HepG2 (cell line): ENCODE results near the gene RAB40C. TPM values are rescaled to one million over a fixed set of nuclear protein-coding genes. Genes with fewer than 3 reads are reported as not detected.

Experiments
- CENPBD1 ChIP-seq: sonication (generic); formaldehyde crosslinking; IDR thresholded peaks from 2 replicates; pipeline ENCODE4 v1.8.0; 2022; ENCODE audit warnings: missing genetic modification reagents, low read depth, mild to moderate bottlenecking, borderline replicate concordance
- CHD2 ChIP-seq: IDR thresholded peaks from 2 replicates; pipeline ENCODE4 v1.6.1; 2011; ENCODE audit warnings: low read depth, low read length, improper control_type of control experiment
- MAFK ChIP-seq, 2 experiments: IDR thresholded peaks in 1 of 2; conservative IDR thresholded peaks in 1 of 2; 2 replicates each; pipeline ENCODE4 v1.6.1; 2011; ENCODE audit warnings: improper control_type of control experiment in 2 of 2, low read length in 2 of 2
- MXD4 ChIP-seq: IDR thresholded peaks from 2 replicates; pipeline ENCODE4 v1.6.1; 2016; ENCODE audit warnings: mild to moderate bottlenecking, missing biosample characterization, missing genetic modification reagents
- PAX8 ChIP-seq: sonication (generic); formaldehyde crosslinking; IDR thresholded peaks from 2 replicates; pipeline ENCODE4 v1.8.0; 2022; ENCODE audit warnings: mild to moderate bottlenecking, missing genetic modification reagents, borderline replicate concordance
- RCOR2 ChIP-seq: IDR thresholded peaks from 2 replicates; pipeline ENCODE4 v1.6.1; 2016; ENCODE audit warnings: missing biosample characterization, missing genetic modification reagents
- SMC3 ChIP-seq: IDR thresholded peaks from 2 replicates; pipeline ENCODE4 v1.6.1; 2011; ENCODE audit warnings: low read length, improper control_type of control experiment
- TOE1 ChIP-seq: sonication (generic); formaldehyde crosslinking; IDR thresholded peaks from 2 replicates; pipeline ENCODE4 v1.4.0; 2020; ENCODE audit warnings: mild to moderate bottlenecking, missing genetic modification reagents
- ZBTB1 ChIP-seq: sonication (generic); formaldehyde crosslinking; IDR thresholded peaks from 2 replicates; pipeline ENCODE4 v1.4.0; 2020; ENCODE audit warnings: missing genetic modification reagents, borderline replicate concordance
- ZBTB49 ChIP-seq: sonication (generic); formaldehyde crosslinking; IDR thresholded peaks from 2 replicates; pipeline ENCODE4 v1.4.0; 2020; ENCODE audit warnings: missing genetic modification reagents, borderline replicate concordance
- ZNF326 ChIP-seq: sonication (generic); formaldehyde crosslinking; IDR thresholded peaks from 2 replicates; pipeline ENCODE4 v1.4.0; 2020; ENCODE audit warnings: missing genetic modification reagents, borderline replicate concordance
- ZNF367 ChIP-seq: sonication (generic); formaldehyde crosslinking; IDR thresholded peaks from 2 replicates; pipeline ENCODE4 v1.4.0; 2020; ENCODE audit warnings: missing genetic modification reagents, borderline replicate concordance
- ZNF589 ChIP-seq: sonication (generic); formaldehyde crosslinking; conservative IDR thresholded peaks from 2 replicates; pipeline ENCODE4 v1.8.0; 2022; ENCODE audit warnings: mild to moderate bottlenecking, moderate library complexity, missing genetic modification reagents
- ZNF775 ChIP-seq: sonication (generic); formaldehyde crosslinking; IDR thresholded peaks from 2 replicates; pipeline ENCODE4 v1.4.0; 2020; ENCODE audit warnings: missing genetic modification reagents, mild to moderate bottlenecking, moderate library complexity, borderline replicate concordance
- ZNF850 ChIP-seq: sonication (generic); formaldehyde crosslinking; conservative IDR thresholded peaks from 2 replicates; pipeline ENCODE4 v1.9.0; 2021; ENCODE audit warnings: mild to moderate bottlenecking, missing genetic modification reagents
- polyA plus RNA-seq, 8 experiments: library from polyadenylated mRNA; depleted of rRNA in 3 of 8; stranded (reverse) in 7 of 8; unstranded in 1 of 8; fragments of >200 nt; fragmentation: Illumina TruSeq in 4 of 8; extraction: Trizol in 4 of 8; gene quantifications; 2 replicates each; pipeline versions ENCODE4 v1.2.1 to v1.2.3, GENCODE V29; 2011 to 2016; ENCODE audit warnings: low read depth in 4 of 8, missing spikeins in 1 of 8, mixed read lengths in 1 of 8; ENCODE audit not compliant: insufficient read depth in 1 of 8
- total RNA-seq, 5 experiments: library from RNA; depleted of rRNA; stranded (reverse); fragments of >200 nt; fragmentation: Illumina TruSeq; extraction: Trizol; gene quantifications; 2 replicates each; pipeline ENCODE4 v1.2.3, GENCODE V29; 2016; ENCODE audit warnings: low read depth in 1 of 5
- TF ChIP-seq, protein P1 (sequence below): sonication (generic); formaldehyde crosslinking; IDR thresholded peaks from 2 replicates; pipeline ENCODE4 v1.8.1; 2023; ENCODE audit warnings: missing genetic modification reagents, inconsistent platforms, borderline replicate concordance
- TF ChIP-seq, protein P2 (sequence below): sonication (generic); formaldehyde crosslinking; IDR thresholded peaks from 2 replicates; pipeline ENCODE4 v1.5.0; 2020; ENCODE audit warnings: mild to moderate bottlenecking, missing genetic modification reagents, borderline replicate concordance

The RAB40C gene
- total and polyA plus RNA-seq, 2 of the 13 experiments (the other 11 are each of a cell fraction or from before 2014, with no cell fraction given), result 7.7 to 11.5 TPM

DNA sequence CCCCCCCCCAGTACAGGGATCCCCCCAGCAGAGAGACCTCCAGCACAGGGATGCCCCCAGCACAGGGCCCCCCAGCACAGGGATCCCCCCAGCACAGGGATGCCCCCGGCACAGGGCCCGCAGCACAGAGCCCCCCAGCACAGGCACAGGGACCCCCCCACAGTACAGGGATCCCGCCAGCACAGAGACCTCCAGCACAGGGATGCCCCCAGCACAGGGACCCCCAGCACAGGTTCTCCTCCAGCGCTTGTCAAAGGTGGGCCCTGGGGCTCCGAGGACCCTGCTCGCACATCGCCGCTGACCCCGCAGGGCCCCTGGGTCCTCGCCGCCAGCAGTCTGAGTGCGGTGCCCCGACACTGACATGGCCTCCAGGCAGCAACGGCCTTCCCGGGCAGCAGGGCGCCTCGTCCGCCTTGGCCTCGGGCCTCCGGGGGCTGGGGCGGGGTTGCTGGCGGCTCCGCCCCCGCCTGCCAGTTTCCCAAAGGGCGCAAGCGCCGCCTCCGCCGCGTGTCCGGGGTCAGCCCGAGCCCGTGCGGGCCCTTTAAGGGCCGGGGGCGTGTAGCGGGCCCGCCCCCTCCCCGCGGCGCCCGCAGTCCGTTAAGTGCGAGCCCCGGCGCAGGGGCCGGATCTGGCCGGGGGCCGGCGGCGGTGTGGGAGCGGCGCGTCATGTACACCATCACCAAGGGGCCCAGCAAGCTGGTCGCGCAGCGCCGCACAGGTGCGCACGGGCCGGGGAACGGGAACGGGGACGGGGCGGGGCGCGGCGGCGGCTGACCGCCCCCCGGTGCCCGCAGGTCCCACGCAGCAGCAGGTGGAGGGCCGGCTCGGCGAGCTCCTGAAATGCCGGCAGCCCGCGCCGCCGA lies 51.7 kb downstream of the RAB40C start, which contains the start of gene MCRIP2 (continued):
- TF ChIP-seq, protein P1, sequence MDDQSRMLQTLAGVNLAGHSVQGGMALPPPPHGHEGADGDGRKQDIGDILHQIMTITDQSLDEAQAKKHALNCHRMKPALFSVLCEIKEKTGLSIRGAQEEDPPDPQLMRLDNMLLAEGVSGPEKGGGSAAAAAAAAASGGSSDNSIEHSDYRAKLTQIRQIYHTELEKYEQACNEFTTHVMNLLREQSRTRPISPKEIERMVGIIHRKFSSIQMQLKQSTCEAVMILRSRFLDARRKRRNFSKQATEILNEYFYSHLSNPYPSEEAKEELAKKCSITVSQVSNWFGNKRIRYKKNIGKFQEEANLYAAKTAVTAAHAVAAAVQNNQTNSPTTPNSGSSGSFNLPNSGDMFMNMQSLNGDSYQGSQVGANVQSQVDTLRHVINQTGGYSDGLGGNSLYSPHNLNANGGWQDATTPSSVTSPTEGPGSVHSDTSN, result no peak
- TF ChIP-seq ZNF367 (CRISPR knock-in tag) (no peak), ZNF326 (CRISPR knock-in tag) (no peak), ZNF775 (CRISPR knock-in tag) (no peak), ZNF589 (CRISPR knock-in tag) (peak; percentile 86), TOE1 (CRISPR knock-in tag) (no peak), ZBTB49 (no peak), PAX8 (no peak), MAFK (conservative IDR thresholded peaks at IDR 0.05 in 1 of 2, IDR thresholded peaks at IDR 0.05 in 1 of 2; ENCODE audit: low read length in 2 of 2) (no peak), ZNF850 (CRISPR knock-in tag) (no peak), SMC3 (no peak), RCOR2 (no peak), MXD4 (no peak), CENPBD1 (no peak), CHD2 (no peak), ZBTB1 (no peak)
- TF ChIP-seq, protein P2, sequence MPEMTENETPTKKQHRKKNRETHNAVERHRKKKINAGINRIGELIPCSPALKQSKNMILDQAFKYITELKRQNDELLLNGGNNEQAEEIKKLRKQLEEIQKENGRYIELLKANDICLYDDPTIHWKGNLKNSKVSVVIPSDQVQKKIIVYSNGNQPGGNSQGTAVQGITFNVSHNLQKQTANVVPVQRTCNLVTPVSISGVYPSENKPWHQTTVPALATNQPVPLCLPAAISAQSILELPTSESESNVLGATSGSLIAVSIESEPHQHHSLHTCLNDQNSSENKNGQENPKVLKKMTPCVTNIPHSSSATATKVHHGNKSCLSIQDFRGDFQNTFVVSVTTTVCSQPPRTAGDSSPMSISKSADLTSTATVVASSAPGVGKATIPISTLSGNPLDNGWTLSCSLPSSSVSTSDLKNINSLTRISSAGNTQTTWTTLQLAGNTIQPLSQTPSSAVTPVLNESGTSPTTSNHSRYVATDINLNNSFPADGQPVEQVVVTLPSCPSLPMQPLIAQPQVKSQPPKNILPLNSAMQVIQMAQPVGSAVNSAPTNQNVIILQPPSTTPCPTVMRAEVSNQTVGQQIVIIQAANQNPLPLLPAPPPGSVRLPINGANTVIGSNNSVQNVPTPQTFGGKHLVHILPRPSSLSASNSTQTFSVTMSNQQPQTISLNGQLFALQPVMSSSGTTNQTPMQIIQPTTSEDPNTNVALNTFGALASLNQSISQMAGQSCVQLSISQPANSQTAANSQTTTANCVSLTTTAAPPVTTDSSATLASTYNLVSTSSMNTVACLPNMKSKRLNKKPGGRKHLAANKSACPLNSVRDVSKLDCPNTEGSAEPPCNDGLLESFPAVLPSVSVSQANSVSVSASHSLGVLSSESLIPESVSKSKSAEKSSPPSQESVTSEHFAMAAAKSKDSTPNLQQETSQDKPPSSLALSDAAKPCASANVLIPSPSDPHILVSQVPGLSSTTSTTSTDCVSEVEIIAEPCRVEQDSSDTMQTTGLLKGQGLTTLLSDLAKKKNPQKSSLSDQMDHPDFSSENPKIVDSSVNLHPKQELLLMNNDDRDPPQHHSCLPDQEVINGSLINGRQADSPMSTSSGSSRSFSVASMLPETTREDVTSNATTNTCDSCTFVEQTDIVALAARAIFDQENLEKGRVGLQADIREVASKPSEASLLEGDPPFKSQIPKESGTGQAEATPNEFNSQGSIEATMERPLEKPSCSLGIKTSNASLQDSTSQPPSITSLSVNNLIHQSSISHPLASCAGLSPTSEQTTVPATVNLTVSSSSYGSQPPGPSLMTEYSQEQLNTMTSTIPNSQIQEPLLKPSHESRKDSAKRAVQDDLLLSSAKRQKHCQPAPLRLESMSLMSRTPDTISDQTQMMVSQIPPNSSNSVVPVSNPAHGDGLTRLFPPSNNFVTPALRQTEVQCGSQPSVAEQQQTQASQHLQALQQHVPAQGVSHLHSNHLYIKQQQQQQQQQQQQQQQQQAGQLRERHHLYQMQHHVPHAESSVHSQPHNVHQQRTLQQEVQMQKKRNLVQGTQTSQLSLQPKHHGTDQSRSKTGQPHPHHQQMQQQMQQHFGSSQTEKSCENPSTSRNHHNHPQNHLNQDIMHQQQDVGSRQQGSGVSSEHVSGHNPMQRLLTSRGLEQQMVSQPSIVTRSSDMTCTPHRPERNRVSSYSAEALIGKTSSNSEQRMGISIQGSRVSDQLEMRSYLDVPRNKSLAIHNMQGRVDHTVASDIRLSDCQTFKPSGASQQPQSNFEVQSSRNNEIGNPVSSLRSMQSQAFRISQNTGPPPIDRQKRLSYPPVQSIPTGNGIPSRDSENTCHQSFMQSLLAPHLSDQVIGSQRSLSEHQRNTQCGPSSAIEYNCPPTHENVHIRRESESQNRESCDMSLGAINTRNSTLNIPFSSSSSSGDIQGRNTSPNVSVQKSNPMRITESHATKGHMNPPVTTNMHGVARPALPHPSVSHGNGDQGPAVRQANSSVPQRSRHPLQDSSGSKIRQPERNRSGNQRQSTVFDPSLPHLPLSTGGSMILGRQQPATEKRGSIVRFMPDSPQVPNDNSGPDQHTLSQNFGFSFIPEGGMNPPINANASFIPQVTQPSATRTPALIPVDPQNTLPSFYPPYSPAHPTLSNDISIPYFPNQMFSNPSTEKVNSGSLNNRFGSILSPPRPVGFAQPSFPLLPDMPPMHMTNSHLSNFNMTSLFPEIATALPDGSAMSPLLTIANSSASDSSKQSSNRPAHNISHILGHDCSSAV, result no peak
